Measurements from ENCODE around the gene ZNF90. TPM values are rescaled to one million over a fixed set of nuclear protein-coding genes. Genes with fewer than 3 reads are reported as not detected.

The ZNF90 gene
- total and polyA plus RNA-seq, 10 of the 15 experiments (the other 5 are each of a cell fraction or from before 2014, with no cell fraction given): 0.06 to 1.3 (median 0.18) TPM; not detected in 1

DNA sequence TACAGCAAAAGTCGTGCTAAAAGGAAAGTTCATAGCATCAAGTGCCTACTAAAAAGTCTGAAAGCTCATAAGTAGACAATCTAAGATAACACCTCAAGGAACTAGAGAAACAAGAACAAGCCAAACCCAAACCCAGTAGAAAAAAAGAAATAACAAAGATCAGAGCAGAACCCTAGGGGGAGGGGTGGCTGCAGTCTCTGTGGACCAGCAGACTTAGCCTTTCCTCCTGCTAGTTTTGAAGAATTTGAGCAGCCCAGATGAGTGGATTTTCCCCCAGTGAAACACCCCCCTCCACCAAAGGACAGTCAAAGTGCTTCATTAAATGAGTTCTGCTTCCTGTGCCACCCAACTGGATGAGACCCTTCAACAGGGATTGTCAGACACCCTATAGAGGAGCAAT lies 86.7 kb downstream of the ZNF90 start:
- H4K20me1 ChIP-seq (ENCODE audit: control insufficient read depth, insufficient read depth): no peaks in the 10 kb centered on the region
- no peak overlapping the region for H3K4me3 ChIP-seq
- BruUV-seq (replicated peaks): no TSS peak
- no peak for FAIRE-seq
- no peak overlapping the region for H2AFZ ChIP-seq (ENCODE audit: control insufficient read depth, low read depth, low read length)
- SMC1A ChIA-PET (ENCODE audit: uncharacterized antibody, unreplicated experiment): no interaction called here
- RAD21 ChIA-PET (ENCODE audit: unreplicated experiment): no interaction called here
- no peak overlapping the region for H3K4me2 ChIP-seq (ENCODE audit: control insufficient read depth, insufficient read depth)
- H3K9ac ChIP-seq (ENCODE audit: control insufficient read depth, insufficient read depth, low read length): no peak overlapping the region
- 0% methylated on average over 1 of the region's 1 CpG for WGBS (ENCODE audit: insufficient coverage, insufficient replicate concordance, low lambda C conversion rate, missing lambda C conversion rate)
- no peaks in the 10 kb centered on the region for H3K79me2 ChIP-seq (ENCODE audit: control insufficient read depth, insufficient read depth, low read length)
- intact Hi-C loops (cut with micrococcal nuclease; ENCODE audit: unreplicated experiment) (no loop called here), in situ Hi-C loops (cut with MboI) (no loop called here)
- ATAC-seq: no peak
- DNase-seq (ENCODE audit: low read depth, low spot score): no peak
- H3K36me3 ChIP-seq (ENCODE audit: control insufficient read depth in 2 of 2, insufficient read depth in 2 of 2, low read length in 1 of 2): no peaks in the 10 kb centered on the region
- no peaks in the 10 kb centered on the region for H3K4me1 ChIP-seq (ENCODE audit: control insufficient read depth, insufficient read depth, low read length)
- TF ChIP-seq SREBF2 (IDR thresholded peaks at IDR 0.05; ENCODE audit: low read length) (no peak), YBX1 (IDR thresholded peaks at IDR 0.05) (no peak), NFYB (IDR thresholded peaks at IDR 0.05; ENCODE audit: insufficient read depth, low read depth, low read length) (no peak), BACH1 (IDR thresholded peaks at IDR 0.05; ENCODE audit: borderline replicate concordance) (no peak), MEF2B (IDR thresholded peaks at IDR 0.05; ENCODE audit: partially characterized antibody, poor library complexity, severe bottlenecking) (no peak), HCFC1 (IDR thresholded peaks at IDR 0.05; ENCODE audit: low read length) (no peak), SKIL (IDR thresholded peaks at IDR 0.05; ENCODE audit: low read depth, poor library complexity, severe bottlenecking) (no peak), POLR2A (IDR thresholded peaks at IDR 0.05; ENCODE audit: low read depth, low read length) (no peak), RAD51 (IDR thresholded peaks at IDR 0.05) (no peak)
- TF ChIP-seq, protein P1, sequence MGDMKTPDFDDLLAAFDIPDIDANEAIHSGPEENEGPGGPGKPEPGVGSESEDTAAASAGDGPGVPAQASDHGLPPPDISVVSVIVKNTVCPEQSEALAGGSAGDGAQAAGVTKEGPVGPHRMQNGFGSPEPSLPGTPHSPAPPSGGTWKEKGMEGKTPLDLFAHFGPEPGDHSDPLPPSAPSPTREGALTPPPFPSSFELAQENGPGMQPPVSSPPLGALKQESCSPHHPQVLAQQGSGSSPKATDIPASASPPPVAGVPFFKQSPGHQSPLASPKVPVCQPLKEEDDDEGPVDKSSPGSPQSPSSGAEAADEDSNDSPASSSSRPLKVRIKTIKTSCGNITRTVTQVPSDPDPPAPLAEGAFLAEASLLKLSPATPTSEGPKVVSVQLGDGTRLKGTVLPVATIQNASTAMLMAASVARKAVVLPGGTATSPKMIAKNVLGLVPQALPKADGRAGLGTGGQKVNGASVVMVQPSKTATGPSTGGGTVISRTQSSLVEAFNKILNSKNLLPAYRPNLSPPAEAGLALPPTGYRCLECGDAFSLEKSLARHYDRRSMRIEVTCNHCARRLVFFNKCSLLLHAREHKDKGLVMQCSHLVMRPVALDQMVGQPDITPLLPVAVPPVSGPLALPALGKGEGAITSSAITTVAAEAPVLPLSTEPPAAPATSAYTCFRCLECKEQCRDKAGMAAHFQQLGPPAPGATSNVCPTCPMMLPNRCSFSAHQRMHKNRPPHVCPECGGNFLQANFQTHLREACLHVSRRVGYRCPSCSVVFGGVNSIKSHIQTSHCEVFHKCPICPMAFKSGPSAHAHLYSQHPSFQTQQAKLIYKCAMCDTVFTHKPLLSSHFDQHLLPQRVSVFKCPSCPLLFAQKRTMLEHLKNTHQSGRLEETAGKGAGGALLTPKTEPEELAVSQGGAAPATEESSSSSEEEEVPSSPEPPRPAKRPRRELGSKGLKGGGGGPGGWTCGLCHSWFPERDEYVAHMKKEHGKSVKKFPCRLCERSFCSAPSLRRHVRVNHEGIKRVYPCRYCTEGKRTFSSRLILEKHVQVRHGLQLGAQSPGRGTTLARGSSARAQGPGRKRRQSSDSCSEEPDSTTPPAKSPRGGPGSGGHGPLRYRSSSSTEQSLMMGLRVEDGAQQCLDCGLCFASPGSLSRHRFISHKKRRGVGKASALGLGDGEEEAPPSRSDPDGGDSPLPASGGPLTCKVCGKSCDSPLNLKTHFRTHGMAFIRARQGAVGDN (IDR thresholded peaks at IDR 0.05): no peak
- TF ChIP-seq, protein P2, sequence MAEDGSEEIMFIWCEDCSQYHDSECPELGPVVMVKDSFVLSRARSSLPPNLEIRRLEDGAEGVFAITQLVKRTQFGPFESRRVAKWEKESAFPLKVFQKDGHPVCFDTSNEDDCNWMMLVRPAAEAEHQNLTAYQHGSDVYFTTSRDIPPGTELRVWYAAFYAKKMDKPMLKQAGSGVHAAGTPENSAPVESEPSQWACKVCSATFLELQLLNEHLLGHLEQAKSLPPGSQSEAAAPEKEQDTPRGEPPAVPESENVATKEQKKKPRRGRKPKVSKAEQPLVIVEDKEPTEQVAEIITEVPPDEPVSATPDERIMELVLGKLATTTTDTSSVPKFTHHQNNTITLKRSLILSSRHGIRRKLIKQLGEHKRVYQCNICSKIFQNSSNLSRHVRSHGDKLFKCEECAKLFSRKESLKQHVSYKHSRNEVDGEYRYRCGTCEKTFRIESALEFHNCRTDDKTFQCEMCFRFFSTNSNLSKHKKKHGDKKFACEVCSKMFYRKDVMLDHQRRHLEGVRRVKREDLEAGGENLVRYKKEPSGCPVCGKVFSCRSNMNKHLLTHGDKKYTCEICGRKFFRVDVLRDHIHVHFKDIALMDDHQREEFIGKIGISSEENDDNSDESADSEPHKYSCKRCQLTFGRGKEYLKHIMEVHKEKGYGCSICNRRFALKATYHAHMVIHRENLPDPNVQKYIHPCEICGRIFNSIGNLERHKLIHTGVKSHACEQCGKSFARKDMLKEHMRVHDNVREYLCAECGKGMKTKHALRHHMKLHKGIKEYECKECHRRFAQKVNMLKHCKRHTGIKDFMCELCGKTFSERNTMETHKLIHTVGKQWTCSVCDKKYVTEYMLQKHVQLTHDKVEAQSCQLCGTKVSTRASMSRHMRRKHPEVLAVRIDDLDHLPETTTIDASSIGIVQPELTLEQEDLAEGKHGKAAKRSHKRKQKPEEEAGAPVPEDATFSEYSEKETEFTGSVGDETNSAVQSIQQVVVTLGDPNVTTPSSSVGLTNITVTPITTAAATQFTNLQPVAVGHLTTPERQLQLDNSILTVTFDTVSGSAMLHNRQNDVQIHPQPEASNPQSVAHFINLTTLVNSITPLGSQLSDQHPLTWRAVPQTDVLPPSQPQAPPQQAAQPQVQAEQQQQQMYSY (CRISPR knock-in tag; IDR thresholded peaks at IDR 0.05): no peak
- H3K9me3 ChIP-seq (replicated peaks; ENCODE audit: control insufficient read depth, insufficient read depth, low read length): no peaks in the 10 kb centered on the region; the same call in 1 of the 3 replicates
- no peaks in the 10 kb centered on the region for H3K27me3 ChIP-seq (replicated peaks in 1 of 2; ENCODE audit: control insufficient read depth in 2 of 2, insufficient read depth in 2 of 2, low read length in 1 of 2)
- POLR2A ChIA-PET: no interaction called here
- CTCF ChIA-PET: no interaction called here
- no peak overlapping the region for H3K27ac ChIP-seq (ENCODE audit: control insufficient read depth, insufficient read depth)

Measured in GM12878 (cell line).